ENCODE results near the gene LCT.

GRCh38 chr2:135743860-135744259 lies 93.1 kb downstream of the LCT start:
- TF ChIP-seq, protein P1, sequence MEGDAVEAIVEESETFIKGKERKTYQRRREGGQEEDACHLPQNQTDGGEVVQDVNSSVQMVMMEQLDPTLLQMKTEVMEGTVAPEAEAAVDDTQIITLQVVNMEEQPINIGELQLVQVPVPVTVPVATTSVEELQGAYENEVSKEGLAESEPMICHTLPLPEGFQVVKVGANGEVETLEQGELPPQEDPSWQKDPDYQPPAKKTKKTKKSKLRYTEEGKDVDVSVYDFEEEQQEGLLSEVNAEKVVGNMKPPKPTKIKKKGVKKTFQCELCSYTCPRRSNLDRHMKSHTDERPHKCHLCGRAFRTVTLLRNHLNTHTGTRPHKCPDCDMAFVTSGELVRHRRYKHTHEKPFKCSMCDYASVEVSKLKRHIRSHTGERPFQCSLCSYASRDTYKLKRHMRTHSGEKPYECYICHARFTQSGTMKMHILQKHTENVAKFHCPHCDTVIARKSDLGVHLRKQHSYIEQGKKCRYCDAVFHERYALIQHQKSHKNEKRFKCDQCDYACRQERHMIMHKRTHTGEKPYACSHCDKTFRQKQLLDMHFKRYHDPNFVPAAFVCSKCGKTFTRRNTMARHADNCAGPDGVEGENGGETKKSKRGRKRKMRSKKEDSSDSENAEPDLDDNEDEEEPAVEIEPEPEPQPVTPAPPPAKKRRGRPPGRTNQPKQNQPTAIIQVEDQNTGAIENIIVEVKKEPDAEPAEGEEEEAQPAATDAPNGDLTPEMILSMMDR (conservative IDR thresholded peaks at IDR 0.05 in 1 of 2, IDR thresholded peaks at IDR 0.05 in 1 of 2; ENCODE audit: low read depth in 1 of 2, low read length in 2 of 2), result no peak
- no peak for TF ChIP-seq EZH2 (IDR thresholded peaks at IDR 0.05; ENCODE audit: low read length, missing control alignments)

Data from fibroblast of lung (primary cell).